Keratinocyte (primary cell): ENCODE results near the gene CLSTN2. TPM values are rescaled to one million over a fixed set of nuclear protein-coding genes. Genes with fewer than 3 reads are reported as not detected.

ENCODE experiments used
- DNase-seq: peaks from one replicate; pipeline ENCODE4 v3.0.0-alpha.2; 2011; ENCODE audit warnings: low read depth, missing footprints, low spot score
- FAIRE-seq: peaks from 2 replicates; lab custom pipeline; 2011; peaks lifted over from hg19 to GRCh38; lab: Jason Lieb, UNC
- H2AFZ ChIP-seq: 2 replicates; pipeline ENCODE4 v1.6.0; 2012; ENCODE audit warnings: low read length, control low read depth, inconsistent platforms; ENCODE audit not compliant: control insufficient read depth
- H3K27ac ChIP-seq: 2 replicates; pipeline ENCODE4 v1.5.1; 2011; ENCODE audit warnings: low read length; ENCODE audit not compliant: control insufficient read depth, insufficient read depth
- H3K27me3 ChIP-seq: 3 replicates; pipeline ENCODE4 v1.6.0; 2011; ENCODE audit warnings: low read length; ENCODE audit not compliant: control insufficient read depth, insufficient read depth; ENCODE audit errors: extremely low read depth
- H3K36me3 ChIP-seq, 2 experiments: 2 replicates in 1 of 2; 3 replicates in 1 of 2; pipeline ENCODE4 v1.5.1; 2011; ENCODE audit warnings: low read length in 2 of 2, mild to moderate bottlenecking in 1 of 2; ENCODE audit not compliant: control insufficient read depth in 2 of 2, insufficient read depth in 2 of 2; ENCODE audit errors: extremely low read depth in 1 of 2
- H3K4me1 ChIP-seq: 3 replicates; pipeline ENCODE4 v1.5.1; 2011; ENCODE audit warnings: low read length; ENCODE audit not compliant: control insufficient read depth, insufficient read depth; ENCODE audit errors: extremely low read depth
- H3K4me2 ChIP-seq: 3 replicates; pipeline ENCODE4 v1.6.0; 2011; ENCODE audit warnings: low read depth, low read length; ENCODE audit not compliant: control insufficient read depth, insufficient read depth; ENCODE audit errors: extremely low read depth
- H3K4me3 ChIP-seq, 3 experiments: fragments of 200-600 bp in 1 of 3; sonication (generic) in 1 of 3; 2 replicates in 2 of 3; 3 replicates in 1 of 3; pipeline ENCODE4 v1.5.1; 2011 to 2016; ENCODE audit warnings: low read length in 3 of 3, mild to moderate bottlenecking in 3 of 3, control low read depth in 2 of 3, inconsistent platforms in 1 of 3, low read depth in 1 of 3, mixed read lengths in 1 of 3, mixed run types in 1 of 3, moderate library complexity in 1 of 3; ENCODE audit not compliant: control insufficient read depth in 2 of 3, insufficient read depth in 2 of 3; ENCODE audit errors: extremely low read depth in 1 of 3
- H3K79me2 ChIP-seq: 2 replicates; pipeline ENCODE4 v1.6.0; 2012; ENCODE audit warnings: low read length; ENCODE audit not compliant: control insufficient read depth, insufficient read depth
- H3K9ac ChIP-seq: 3 replicates; pipeline ENCODE4 v1.6.0; 2011; ENCODE audit warnings: low read length; ENCODE audit not compliant: control insufficient read depth, insufficient read depth; ENCODE audit errors: extremely low read depth
- H3K9me1 ChIP-seq: 3 replicates; pipeline ENCODE4 v1.6.0; 2011; ENCODE audit warnings: low read length; ENCODE audit not compliant: control insufficient read depth, insufficient read depth; ENCODE audit errors: extremely low read depth
- H3K9me3 ChIP-seq: 2 replicates; pipeline ENCODE4 v1.5.1; 2012; ENCODE audit warnings: low read depth, low read length; ENCODE audit not compliant: control insufficient read depth
- H4K20me1 ChIP-seq: 3 replicates; pipeline ENCODE4 v1.6.0; 2011; ENCODE audit warnings: low read length; ENCODE audit not compliant: control insufficient read depth, insufficient read depth; ENCODE audit errors: extremely low read depth
- EZH2 ChIP-seq: IDR thresholded peaks from one replicate; pipeline ENCODE4 v1.6.1; 2012; ENCODE audit warnings: inconsistent platforms, mild to moderate bottlenecking, low read length, moderate library complexity
- dilution Hi-C: fragments of 300-500 bp; cut with MboI; formaldehyde crosslinking; loops from one replicate; pipeline ENCODE4 v1.7.0; 2020; ENCODE audit warnings: low sequenced_read_pairs; ENCODE audit not compliant: extremely low pct_ligation_motif_present
- polyA plus RNA-seq, 5 experiments: library from polyadenylated mRNA; depleted of rRNA in 3 of 5; stranded (reverse) in 3 of 5; stranded (forward) in 1 of 5; unstranded in 1 of 5; fragments of >200 nt; gene quantifications; 1 replicate in 1 of 5; 2 replicates in 3 of 5; 3 replicates in 1 of 5; pipeline versions ENCODE4 v1.2.1 to v1.2.3, GENCODE V29; 2011 to 2012; ENCODE audit warnings: missing spikeins in 2 of 5, low read depth in 1 of 5, low replicate concordance in 1 of 5
- TF ChIP-seq, protein P1 (sequence below), 3 experiments: IDR thresholded peaks in 1 of 3; conservative IDR thresholded peaks in 1 of 3; optimal IDR thresholded peaks in 1 of 3; 2 replicates in 2 of 3; 3 replicates in 1 of 3; pipeline versions ENCODE3 to v1.5.1; 2011; ENCODE audit warnings: low read length in 3 of 3, mild to moderate bottlenecking in 3 of 3, moderate library complexity in 2 of 3, control low read depth in 1 of 3, inconsistent platforms in 1 of 3; ENCODE audit not compliant: insufficient read depth in 2 of 3; ENCODE audit errors: extremely low read depth in 1 of 3

Gene CLSTN2
- polyA plus RNA-seq, 1 donor (not counting 4 experiments of a cell fraction or from before 2014, with no cell fraction given): 0.09 TPM

DNA sequence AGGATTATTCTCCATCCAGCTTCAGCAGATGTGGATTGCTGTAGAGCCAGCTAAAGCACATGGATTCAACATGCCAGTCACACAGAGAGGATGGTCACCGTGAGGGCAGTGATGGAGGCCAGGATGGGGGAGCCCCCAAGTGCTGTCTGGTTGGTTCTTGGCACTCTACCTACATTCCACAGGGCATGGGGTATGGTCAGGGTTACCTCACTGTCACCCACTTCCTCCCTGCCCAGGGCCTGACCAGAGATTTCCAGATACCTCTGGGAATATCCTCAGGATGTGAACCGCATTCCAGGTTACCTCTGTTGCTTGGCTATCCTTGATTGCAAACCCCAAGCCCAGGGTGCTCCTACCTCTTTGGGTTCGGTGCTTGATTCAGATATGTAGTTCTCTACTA lies 595.6 kb downstream of the CLSTN2 start:
- FAIRE-seq (peak; percentile 64), DNase-seq (no peak)
- peaks cover 28% of the 10 kb centered on the region for H3K4me1 ChIP-seq
- H3K4me2 ChIP-seq: peak overlapping the region; percentile 17
- no peaks in the 10 kb centered on the region for H4K20me1 ChIP-seq
- no peaks in the 10 kb centered on the region for H3K79me2 ChIP-seq
- H2AFZ ChIP-seq: peak overlapping the region; percentile 30
- H3K36me3 ChIP-seq: no peaks in the 10 kb centered on the region
- no peaks in the 10 kb centered on the region for H3K9me1 ChIP-seq
- dilution Hi-C loops: no loop called here
- H3K9me3 ChIP-seq: peaks cover 3% of the 10 kb centered on the region
- no peaks in the 10 kb centered on the region for H3K27me3 ChIP-seq
- no peak overlapping the region for H3K9ac ChIP-seq
- no peak overlapping the region for H3K27ac ChIP-seq
- no peak overlapping the region for H3K4me3 ChIP-seq
- TF ChIP-seq EZH2: no peak
- TF ChIP-seq, protein P1, sequence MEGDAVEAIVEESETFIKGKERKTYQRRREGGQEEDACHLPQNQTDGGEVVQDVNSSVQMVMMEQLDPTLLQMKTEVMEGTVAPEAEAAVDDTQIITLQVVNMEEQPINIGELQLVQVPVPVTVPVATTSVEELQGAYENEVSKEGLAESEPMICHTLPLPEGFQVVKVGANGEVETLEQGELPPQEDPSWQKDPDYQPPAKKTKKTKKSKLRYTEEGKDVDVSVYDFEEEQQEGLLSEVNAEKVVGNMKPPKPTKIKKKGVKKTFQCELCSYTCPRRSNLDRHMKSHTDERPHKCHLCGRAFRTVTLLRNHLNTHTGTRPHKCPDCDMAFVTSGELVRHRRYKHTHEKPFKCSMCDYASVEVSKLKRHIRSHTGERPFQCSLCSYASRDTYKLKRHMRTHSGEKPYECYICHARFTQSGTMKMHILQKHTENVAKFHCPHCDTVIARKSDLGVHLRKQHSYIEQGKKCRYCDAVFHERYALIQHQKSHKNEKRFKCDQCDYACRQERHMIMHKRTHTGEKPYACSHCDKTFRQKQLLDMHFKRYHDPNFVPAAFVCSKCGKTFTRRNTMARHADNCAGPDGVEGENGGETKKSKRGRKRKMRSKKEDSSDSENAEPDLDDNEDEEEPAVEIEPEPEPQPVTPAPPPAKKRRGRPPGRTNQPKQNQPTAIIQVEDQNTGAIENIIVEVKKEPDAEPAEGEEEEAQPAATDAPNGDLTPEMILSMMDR (optimal IDR thresholded peaks at IDR 0.05 in 1 of 3, IDR thresholded peaks at IDR 0.05 in 1 of 3, conservative IDR thresholded peaks at IDR 0.05 in 1 of 3; ENCODE audit: extremely low read depth in 1 of 3, insufficient read depth in 2 of 3, low read length in 3 of 3): no peak

DNA sequence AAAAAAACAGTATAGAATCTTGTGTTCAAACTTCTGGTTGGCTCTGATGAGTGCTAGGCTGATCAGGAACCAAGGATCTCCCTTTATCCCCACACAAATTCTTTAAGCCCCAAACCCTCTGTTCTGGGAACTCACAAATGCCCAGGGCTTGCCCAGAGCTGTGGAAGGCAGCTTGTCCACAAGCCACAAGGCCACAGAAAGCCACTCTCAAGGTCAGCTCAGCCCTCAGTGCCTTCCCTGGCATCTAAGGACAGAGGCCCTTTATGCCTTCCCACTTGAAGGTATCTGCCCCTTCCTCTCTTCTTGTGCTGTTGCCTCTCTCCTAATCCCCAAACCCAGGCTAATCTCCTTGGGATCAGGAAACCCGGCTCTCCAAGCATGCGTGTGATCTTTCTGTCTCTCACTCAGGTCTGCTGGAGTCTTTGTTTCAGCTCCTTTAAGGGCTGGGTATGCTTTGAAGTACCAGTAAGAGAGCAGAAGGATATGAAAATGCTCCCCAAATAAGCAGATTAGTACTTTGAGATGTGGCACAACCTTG lies 597.9 kb downstream of the CLSTN2 start:
- TF ChIP-seq, protein P1 (optimal IDR thresholded peaks at IDR 0.05 in 1 of 3, IDR thresholded peaks at IDR 0.05 in 1 of 3, conservative IDR thresholded peaks at IDR 0.05 in 1 of 3; ENCODE audit: extremely low read depth in 1 of 3, insufficient read depth in 2 of 3, low read length in 3 of 3): no peak
- TF ChIP-seq EZH2: no peak
- no peaks in the 10 kb centered on the region for H3K9me1 ChIP-seq
- no peaks in the 10 kb centered on the region for H4K20me1 ChIP-seq
- no peak overlapping the region for H3K27ac ChIP-seq
- dilution Hi-C loops: no loop called here
- peaks cover 28% of the 10 kb centered on the region for H3K4me1 ChIP-seq
- peaks cover 3% of the 10 kb centered on the region for H3K9me3 ChIP-seq
- H2AFZ ChIP-seq: no peak overlapping the region
- no peaks in the 10 kb centered on the region for H3K79me2 ChIP-seq
- H3K27me3 ChIP-seq: no peaks in the 10 kb centered on the region
- H3K4me2 ChIP-seq: no peak overlapping the region
- H3K36me3 ChIP-seq: no peaks in the 10 kb centered on the region
- no peak overlapping the region for H3K4me3 ChIP-seq
- no peak for DNase-seq
- FAIRE-seq: peak; percentile 17
- H3K9ac ChIP-seq: no peak overlapping the region
